Cerebellar nuclear complex (tissue), 1 donor: Measurements from ENCODE around the gene GON7.
"Not testable (repeated sequence)": the region's sequence is repeated elsewhere in the genome, so short reads cannot be mapped to it uniquely, and the experiment has no call there.

ENCODE experiments used
- DNase-seq, 2 experiments: peaks; one replicate each; lab custom pipeline; 2025; lab: John Stamatoyannopoulos, UW

The GON7 gene, protein sequence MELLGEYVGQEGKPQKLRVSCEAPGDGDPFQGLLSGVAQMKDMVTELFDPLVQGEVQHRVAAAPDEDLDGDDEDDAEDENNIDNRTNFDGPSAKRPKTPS

DNA sequence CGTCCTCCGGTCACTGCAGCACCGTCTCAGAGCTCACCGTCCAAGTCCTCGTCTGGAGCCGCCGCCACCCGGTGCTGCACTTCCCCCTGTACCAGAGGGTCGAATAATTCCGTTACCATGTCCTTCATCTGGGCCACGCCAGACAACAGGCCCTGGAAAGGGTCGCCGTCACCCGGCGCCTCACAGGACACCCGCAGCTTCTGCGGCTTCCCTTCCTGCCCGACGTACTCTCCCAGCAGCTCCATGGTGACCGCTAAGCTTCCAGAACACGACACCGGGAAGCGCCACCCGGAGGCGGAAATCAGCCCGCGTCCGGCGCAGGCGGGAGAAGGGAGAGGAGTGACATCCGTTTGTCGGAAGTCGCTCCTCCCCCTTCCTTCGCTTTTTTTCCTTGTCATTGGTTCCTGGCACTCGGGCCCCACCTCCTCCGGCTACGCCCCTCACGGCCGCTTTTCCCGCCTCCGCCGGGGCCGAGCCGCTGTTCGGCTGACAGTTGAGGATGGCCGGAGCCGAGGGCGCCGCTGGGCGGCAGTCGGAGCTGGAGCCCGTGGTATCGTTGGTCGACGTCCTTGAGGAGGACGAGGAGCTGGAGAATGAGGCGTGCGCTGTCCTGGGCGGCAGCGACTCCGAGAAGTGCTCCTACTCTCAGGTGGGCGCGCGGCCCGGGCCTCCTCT is at the start of gene GON7, which contains the start of gene UBR7:
Gene GON7 (minus strand): TSS at position 273 of the 675 bp plus-strand sequence. CDS start 28 bp downstream, at position 245.
Gene UBR7 (plus strand): TSS at position 464 of the 675 bp plus-strand sequence. CDS start 36 bp downstream, at position 500.
- DNase-seq, result peak; percentile 74 to 97

DNA sequence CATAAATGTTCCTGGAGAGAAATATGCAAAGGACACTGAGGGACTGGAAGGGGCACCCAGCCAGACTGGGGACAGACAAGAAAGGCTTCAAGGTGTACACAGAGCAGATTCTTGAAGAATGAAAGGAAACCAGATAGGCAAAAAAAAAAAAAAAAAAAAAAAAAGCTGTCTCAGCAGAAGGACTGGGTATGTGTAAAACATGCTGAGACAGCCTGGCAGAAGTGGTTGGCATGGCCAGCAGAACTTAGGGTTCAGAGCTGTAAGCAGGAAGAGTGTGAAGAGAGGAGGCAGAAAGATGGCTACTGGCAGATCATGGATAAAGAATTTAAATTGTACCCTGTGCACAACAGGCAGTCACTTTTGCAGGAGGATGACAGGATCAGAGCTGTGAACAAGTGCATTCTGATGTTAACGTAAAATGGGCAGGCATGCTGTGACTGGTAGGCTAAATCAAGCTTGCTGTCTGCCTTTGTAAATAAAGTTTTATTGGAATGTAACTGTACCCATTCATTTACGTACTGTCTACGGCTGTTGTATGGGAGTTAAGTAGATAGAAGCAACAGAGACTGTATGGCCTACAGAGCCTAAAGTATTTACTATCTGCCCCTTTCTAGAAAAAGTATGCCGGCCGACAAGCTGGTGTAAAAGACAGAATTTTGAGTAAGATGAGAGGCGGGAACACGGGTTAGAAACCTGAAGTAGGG is 42.4 kb upstream of the GON7 start:
- DNase-seq, result no peak

DNA sequence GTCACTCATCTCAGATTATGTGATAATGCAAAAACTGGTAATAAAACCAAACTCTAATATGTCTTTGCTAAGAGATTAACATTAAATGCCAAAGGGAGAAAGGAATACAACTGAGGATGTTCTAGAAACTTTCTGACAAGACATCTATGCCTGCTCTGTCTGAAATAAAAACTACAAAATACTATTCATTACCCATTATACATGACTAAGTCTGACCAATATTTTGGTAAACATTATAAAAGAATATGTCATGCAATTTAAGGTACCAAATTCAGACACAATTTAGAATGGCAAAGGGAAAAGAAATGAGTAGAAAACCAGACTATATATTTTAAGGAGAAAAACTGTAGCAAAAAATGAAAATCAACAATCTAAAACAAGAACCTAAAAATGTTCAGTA is 39.7 kb upstream of the GON7 start:
- DNase-seq, result no peak

DNA sequence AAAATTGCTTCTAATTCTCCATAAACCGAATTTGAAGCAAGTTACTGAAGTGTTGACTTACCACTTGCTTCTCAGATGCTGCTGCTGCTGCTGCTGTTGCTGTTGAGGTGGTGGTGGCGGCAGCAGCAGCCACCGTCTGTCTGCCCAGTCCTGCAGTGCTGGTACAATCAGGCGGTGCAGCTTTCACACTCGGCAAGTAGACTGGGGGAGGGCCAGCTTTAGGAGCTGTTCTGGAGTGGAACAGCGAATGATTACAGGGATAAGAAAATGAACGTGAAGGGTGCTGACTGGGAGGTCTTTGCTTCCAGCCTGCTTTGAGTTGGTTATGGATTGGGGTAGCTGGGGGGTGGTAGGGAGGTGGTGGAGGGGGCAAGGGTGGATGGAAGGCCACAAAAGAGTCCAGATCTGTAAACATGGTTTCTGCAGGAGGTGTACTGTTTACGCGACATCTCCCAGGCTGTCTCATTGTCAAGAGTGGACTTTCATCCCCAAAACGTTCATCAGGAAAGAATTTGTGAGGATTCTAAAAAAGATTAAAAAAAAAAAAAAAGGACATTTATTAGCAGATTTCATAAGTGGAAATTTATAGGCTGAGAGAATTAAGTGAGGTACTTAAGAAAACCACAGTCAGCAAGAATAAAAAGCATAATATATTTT is 39.0 kb upstream of the GON7 start:
- DNase-seq, result no peak

DNA sequence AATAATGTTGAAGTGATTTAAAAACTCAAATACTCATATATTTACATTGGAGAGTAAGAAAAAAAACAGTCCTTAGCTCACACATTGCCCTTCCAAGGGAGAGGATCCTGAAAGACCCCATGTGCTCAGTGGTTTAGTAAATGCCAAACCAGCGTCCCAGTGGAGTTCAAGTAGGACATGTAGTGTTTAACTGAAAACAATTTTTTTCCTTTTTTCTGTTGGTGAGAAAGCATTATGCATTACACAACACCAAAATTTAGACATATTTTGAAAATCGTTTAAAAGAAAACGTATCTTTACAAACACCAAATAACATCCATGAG is 33.8 kb upstream of the GON7 start:
- DNase-seq, result no peak

DNA sequence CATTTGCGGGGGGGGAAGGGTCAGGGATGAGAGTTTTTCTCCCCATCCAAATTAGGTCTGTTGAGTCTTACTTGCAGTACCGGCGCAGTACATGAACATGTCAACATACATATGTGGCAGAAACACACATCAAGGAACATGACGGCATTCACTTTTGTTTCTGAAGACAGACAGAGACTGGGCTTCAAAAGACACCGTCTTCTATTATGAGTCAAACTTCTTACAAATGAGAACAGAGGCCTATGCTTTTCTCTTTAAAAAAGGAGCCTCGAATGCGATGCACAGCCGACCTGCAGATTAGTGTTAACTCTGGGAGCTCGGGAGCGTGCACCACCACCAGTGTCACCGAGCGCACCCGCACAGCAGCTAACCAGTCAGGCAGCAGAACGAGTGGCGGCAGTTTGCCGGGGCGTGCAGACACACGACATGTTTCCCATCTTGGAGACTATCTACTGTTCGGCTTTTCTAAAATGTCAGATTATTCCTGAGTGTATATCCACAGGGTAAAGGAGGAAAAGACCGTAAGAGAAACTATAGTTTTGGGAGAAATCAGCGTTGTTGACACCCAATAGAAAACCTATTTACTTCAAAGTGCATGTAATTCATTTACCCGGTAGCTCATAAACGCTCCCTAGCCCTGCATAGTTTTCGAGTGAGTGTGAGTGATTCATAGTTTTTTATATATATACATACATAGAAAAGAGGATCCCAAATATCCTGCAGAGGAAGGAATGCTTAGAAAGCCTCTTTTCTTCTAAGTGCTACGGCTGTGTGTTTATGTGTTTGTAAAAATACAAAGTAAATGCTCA is 33.2 kb upstream of the GON7 start:
- no peak for DNase-seq

DNA sequence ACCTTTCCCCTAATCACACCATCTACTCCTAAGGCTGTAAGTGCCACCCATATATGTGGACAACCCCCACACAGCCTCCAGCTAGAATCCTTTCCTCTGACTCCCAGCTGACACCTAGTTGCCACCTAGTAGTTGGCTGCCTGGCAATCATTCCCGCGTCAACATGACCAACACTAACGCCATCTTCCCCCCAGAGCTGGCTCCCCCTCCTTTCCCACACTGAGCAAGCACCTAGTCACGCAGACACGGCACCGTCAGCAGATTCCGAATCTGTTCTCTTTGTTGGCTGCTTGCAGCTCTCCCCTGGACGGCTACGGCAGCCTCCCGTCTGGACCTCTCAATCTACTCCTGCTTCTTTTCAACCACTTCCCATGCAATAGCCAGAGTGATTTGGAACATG is 27.9 kb upstream of the GON7 start:
- no peak for DNase-seq

DNA sequence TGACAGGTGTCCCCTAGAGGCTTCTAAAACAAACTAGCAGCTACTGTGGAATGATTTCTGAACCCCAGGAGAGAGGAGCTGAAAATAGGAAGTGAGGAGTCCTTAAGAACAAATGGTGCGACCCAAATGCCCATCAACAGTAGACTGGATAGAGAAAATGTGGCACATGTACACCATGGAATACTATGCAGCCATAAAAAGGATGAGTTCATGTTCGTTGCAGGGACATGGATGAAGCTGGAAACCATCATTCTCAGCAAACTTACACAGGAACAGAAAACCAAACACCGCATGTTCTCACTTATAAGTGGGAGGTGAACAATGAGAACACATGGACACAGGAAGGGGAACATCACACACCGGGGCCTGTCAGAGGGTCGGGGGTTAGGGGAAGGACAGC is 26.2 kb upstream of the GON7 start:
- DNase-seq, result not testable (repeated sequence)

DNA sequence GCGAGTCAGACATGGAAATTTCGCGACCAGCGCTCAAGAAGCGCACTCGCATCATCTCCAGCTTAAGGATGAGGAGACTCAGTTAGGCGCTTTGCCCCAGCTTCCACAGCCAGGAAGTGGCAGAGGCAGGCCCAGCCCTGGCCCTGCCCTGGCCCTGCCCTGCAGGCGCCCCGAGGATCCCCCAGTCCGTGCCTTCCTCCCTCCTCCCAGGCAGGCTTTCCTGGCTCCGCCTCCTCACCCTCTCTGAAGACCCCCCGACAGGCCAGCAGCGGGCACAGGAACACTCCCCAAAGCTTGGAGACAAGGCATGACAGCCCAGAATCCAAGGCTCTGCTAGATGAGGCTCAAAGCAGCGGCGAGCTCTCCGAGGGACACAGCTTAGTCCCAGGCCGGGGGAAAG is 25.3 kb upstream of the GON7 start:
- no peak for DNase-seq

DNA sequence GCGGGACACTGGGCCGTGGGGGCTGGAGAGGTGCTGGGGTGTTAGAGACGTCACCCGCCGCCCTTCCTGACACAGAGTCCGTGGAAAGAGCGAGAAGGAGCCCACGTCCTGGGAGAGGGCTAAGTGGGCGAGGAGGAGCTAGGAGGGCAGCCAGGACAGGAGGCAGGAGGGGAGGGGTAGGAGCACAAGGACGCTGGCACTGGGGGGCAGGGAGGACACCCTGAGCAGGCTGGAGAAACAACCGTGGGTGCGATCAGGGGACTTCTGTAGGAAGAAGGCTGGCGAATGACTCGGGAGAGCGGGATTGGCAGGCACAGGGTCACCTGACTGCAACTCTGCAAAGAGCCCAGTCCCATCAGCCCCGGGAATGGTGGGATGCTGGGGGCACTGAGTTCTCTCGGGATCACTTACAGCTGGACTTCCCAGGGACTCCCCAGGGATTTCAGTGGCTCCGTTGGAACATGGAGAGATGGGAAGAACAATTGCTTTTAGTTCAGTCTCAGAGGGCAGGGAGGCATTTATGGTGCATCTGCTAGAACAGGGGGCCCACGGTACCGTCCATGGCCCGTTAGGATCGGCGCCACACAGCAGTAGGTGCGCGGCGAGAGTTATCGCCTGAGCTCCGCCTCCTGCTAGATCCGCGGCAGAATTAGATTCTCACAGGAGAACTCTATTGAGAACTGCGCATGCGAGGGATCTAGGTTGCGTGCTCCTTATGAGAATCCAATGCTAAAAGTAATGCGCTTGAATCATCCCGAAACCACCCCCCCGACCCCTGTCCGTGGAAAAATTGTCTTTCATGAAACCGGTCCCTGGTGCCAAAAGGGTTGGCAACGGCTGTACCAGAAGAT is 24.5 kb upstream of the GON7 start:
- DNase-seq, result no peak

DNA sequence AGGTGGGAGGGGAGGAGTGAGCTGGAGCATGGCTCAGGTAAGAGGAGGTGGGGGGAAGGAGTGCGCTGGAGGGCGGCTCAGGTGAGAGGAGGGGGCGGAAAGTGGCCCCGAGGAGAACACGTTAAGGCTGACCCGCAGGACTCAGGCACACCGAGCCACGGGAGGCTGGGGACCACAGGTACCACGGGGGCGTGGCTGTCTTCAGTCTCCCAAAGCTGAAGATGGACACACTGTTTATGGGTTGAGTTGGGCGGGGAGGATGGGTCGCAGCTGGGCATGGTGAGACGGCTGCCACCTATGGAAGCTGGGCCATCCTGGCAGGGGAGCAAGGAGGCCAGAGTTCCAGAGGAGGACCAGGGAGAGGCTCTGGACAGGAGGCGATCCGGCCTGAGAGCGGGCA is 23.7 kb upstream of the GON7 start:
- DNase-seq, result no peak

DNA sequence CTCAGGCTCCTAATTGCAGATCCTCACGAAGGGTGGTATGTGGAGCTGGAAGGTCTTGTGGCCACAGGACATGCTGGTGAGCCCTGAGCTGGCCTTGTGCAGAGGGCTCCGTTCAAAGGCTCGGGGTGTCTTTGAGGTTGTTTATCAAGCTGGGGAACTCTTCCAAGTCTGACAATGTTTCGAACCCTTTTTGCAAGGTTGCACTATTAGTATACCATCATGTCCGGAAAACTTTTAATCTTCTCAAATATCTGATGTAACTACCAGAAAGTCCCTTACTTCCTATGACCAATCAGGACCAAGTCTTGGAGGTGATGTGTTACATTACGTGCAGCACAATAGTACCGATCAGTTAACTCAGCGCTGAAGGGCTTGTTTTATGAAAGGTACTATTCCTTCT is 21.7 kb upstream of the GON7 start:
- no peak for DNase-seq

DNA sequence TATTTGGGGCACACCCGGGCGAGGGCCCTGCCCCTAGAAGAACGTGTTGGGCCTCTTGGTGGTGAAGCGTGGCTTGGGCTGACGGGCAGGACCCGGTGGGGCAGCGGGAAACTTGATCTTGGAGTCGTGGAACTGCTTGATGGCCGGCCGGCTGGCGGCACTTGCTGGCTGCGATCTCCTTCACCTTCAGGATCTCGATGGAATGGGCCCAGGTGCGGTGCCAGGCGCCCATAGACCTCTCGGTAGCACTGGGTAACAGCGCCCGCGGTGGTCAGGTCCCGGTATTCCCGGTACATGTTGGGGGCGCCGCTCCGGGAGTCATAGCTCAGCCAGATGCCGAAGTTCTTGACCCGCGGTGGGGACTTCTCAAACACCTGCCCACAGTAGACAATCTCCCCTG is 16.7 kb upstream of the GON7 start:
- DNase-seq, result no peak

DNA sequence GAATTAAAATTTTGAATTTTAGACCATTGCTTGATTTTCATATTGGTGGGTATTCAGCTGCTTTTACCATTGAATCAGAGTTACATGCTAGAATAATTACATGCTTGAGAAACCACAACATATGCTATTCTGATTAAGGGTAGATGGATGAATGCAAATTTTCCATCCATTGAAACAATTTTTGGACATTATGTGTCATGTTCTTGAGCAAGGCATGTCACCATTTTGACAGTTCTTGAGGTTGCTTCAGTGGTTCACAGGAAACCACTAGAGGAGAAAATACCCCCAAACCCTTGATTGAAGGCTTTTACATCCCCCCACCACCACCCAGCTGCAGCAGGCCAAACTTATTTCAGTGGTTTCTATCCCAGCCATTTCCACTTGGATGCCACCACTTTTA is 13.6 kb upstream of the GON7 start:
- no peak for DNase-seq

DNA sequence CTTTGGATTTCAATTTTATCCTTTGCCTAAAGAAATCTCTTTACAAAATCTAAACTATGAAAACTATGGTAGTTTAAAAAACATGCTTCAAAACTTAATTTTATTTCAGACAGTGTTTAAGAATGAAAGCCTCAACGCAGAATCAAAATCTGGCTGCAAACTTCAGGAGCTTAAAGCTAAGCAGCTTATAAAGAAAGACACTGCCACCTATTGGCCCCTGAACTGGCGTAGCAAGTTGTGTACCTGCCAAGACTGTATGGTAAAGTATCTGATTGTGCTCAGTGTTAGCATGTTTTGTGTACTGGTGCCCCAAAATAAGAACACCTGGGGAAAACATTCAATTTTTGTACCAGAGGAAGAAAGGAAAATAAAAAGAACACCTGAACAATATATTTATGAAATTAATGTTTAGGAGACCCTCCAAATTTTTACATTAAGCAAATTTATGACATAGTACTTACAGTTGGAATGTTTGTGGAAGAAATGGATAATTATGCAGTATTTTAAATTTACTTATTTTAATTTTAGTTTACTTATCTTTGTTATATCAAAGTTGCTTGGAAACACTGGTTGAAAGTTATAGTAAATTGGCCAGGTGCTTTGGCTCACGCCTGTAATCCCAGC is 12.3 kb upstream of the GON7 start:
- no peak for DNase-seq

DNA sequence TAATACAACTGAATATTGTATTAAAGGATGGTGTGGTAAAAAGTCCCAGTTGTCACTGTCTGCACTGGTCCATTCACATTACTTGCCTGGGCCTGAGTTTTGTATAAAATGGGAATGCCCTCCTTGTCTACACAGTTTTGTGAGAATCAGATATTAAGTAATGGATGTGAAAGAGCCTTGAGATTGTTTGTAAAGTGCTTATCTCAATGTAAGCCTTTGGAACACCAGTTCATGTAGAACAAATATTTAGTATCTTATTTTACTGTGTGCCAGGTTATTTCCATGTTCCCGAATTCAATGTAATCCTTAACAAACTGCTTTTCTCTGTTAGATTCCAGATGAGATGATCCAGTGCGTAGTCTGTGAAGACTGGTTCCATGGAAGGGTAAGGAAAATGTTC is 7.7 kb upstream of the GON7 start:
- DNase-seq, result no peak

DNA sequence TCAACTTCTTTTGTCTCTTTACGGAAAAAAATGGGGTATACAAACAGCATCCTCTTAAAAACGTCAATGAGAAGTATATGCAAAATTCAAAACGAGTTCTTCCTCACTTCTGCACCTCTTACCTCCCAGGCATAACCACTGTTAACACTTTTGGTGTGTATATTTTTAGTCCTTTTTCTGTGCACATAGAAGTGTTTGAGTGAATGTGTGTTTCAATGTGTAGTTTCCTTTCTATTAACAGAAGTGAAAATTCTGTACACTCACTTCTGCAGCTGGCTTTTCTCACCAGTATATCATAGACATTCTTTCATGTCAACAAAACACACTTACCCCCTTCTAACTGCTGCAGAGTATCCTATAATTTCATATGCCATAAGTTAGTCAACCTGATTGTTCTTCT is 5.6 kb upstream of the GON7 start:
- DNase-seq, result no peak

DNA sequence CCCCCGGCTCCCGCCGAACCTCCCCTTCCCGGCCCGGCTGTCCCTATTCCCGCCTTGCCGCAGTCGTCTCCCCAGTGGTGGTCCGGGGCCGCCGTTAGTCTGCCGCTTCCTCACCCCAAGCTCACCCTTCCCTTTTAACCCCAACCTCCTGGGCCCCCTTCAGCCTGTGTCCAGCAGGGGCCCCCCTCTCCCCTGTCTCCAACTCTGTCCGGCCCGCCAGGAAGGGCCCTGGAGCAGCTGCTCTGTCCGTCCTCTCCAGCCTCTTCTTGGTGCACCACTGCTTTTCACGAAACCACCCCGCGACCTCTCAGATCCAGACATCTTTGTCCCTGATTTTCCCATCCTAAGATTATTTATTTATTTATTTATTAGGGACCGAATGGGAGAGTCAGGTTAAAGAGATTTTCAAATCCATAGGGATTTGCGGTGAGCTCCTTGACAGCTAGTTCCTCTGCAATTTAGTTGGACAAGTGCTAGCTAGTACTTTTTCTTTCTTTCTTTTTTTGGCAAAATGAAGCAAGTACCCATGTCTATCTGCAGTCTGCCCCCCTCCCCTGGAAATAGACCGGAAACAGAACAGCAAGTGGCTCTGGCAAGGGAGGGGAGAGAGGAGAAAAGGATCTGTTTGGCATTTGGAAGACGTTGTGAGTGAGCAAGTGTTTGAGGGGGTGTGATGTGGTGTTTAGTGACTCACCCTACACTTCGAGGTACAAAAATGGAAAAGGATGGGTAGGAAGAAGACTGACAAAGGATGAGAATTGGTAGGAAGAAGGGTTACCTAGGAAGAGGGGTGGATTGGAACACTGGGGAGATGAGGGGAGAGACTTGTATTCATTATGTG is 823 bp upstream of the GON7 start:
- no peak for DNase-seq

DNA sequence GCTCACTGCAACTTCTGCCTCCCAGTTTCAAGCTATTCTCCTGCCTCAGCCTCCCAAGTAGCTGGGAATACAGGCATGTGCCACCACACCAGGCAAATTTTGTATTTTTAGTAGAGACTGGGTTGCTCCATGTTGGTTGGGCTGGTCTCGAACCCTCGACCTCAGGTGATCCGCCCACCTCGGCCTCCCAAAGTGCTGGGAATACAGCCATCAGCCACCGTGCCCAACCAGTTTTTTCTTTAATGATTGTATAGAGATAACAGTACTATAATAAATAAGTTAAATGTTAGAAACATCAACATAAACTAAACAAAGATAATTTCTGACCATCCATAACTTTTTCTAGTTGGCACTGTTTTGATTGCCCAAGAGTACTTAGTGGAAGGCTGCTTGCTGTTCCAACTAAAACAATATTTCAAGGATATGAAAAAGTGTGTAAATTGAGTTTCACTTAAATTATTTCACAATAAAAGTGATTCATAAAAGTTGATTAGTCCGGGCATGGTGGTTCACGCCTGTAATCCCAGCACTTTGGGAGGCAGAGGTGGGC is 5.6 kb downstream of the GON7 start:
- no peak for DNase-seq

DNA sequence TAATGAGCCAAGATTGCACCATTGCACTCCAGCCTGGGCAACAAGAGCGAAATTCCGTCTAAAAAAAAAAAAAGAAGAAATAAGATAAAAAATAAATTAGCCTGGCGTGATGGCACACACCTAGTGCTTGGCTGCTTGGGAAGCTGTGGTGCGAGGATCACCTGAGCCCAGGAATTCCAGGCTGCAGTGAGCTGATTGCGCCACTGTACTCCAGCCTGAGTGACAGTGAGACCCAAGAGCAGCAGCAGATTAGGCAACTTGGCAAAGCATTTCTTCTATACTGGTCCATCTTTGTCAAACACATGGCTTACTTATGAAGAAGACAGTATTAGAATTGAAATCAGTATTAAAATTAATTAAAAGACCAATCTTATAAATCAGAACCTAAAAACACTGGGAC is 6.3 kb downstream of the GON7 start:
- DNase-seq, result no peak
